Esophagus muscularis mucosa (tissue), 3 donors: ENCODE data around the gene RPEL1.
"Not testable (repeated sequence)": the region's sequence is repeated elsewhere in the genome, so short reads cannot be mapped to it uniquely, and the experiment has no call there.

Experiments used
- POLR2A ChIP-seq: fragments of 450-650 bp; IDR thresholded peaks from one replicate; pipeline ENCODE4 v1.6.1; 2017; ENCODE audit warnings: antibody characterized with exemption, moderate library complexity, mild to moderate bottlenecking, low read depth
- POLR2AphosphoS5 ChIP-seq, 2 donors: sonication (generic); formaldehyde crosslinking; IDR thresholded peaks; one replicate each; pipeline ENCODE4 v1.6.1; 2017; ENCODE audit warnings: antibody characterized with exemption in 2 of 2
- TF ChIP-seq, protein P1 (sequence below), 3 experiments: fragments of 200-600 bp in 2 of 3; fragments of 450-650 bp in 1 of 3; sonication (generic) in 2 of 3; IDR thresholded peaks; one replicate each; pipeline ENCODE4 v1.5.1; 2017 to 2019; ENCODE audit warnings: antibody characterized with exemption in 3 of 3, mild to moderate bottlenecking in 2 of 3, moderate library complexity in 1 of 3

DNA sequence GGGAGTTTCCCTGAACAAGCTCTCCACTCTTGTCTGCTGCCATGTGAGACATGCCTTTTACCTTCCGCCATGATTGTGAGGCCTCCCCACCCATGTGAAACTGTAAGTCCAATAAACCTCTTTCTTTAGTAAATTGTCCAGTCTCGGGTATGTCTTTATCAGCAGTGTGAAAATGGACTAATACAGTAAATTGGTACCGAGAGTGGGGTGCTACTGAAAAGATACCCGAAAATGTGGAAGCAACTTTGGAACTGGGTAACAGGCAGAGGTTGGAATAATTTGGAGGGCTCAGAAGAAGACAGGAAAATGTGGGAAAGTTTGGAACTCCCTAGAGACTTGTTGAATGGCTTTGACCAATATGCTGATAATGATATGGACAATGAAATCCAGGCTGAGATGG, 13.2 kb downstream of the RPEL1 start:
- TF ChIP-seq, protein P1, sequence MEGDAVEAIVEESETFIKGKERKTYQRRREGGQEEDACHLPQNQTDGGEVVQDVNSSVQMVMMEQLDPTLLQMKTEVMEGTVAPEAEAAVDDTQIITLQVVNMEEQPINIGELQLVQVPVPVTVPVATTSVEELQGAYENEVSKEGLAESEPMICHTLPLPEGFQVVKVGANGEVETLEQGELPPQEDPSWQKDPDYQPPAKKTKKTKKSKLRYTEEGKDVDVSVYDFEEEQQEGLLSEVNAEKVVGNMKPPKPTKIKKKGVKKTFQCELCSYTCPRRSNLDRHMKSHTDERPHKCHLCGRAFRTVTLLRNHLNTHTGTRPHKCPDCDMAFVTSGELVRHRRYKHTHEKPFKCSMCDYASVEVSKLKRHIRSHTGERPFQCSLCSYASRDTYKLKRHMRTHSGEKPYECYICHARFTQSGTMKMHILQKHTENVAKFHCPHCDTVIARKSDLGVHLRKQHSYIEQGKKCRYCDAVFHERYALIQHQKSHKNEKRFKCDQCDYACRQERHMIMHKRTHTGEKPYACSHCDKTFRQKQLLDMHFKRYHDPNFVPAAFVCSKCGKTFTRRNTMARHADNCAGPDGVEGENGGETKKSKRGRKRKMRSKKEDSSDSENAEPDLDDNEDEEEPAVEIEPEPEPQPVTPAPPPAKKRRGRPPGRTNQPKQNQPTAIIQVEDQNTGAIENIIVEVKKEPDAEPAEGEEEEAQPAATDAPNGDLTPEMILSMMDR (IDR thresholded peaks at IDR 0.05) = not testable (repeated sequence)
- not testable (repeated sequence) for TF ChIP-seq POLR2AphosphoS5 (IDR thresholded peaks at IDR 0.05); POLR2A
